ENCODE measurements around the gene TBRG1.

DNA sequence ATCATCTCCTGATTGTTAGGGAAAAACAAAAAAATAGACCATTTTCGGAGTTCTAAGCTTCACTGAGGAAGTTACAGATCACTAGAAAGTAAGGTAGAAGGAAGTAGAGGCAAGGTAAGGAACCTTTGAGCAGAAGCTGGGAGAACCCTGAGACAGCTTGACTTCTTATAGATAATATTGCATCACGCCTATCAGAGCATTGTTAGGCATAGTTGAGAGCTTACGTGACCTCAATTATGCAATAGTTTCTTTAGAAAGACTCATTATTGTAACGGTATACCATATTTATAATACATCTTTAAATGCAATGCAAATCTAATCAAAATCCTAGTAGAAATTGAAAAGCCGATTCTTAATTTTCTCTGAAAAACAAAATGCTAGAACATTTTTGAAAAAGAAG lies 4.9 kb downstream of the TBRG1 start:
- TF ChIP-seq SP1 (IDR thresholded peaks at IDR 0.05), result no peak
- TF ChIP-seq, protein P1, sequence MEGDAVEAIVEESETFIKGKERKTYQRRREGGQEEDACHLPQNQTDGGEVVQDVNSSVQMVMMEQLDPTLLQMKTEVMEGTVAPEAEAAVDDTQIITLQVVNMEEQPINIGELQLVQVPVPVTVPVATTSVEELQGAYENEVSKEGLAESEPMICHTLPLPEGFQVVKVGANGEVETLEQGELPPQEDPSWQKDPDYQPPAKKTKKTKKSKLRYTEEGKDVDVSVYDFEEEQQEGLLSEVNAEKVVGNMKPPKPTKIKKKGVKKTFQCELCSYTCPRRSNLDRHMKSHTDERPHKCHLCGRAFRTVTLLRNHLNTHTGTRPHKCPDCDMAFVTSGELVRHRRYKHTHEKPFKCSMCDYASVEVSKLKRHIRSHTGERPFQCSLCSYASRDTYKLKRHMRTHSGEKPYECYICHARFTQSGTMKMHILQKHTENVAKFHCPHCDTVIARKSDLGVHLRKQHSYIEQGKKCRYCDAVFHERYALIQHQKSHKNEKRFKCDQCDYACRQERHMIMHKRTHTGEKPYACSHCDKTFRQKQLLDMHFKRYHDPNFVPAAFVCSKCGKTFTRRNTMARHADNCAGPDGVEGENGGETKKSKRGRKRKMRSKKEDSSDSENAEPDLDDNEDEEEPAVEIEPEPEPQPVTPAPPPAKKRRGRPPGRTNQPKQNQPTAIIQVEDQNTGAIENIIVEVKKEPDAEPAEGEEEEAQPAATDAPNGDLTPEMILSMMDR (IDR thresholded peaks at IDR 0.05; ENCODE audit: low read depth, low read length, missing input control), result no peak
- TF ChIP-seq, protein P2, sequence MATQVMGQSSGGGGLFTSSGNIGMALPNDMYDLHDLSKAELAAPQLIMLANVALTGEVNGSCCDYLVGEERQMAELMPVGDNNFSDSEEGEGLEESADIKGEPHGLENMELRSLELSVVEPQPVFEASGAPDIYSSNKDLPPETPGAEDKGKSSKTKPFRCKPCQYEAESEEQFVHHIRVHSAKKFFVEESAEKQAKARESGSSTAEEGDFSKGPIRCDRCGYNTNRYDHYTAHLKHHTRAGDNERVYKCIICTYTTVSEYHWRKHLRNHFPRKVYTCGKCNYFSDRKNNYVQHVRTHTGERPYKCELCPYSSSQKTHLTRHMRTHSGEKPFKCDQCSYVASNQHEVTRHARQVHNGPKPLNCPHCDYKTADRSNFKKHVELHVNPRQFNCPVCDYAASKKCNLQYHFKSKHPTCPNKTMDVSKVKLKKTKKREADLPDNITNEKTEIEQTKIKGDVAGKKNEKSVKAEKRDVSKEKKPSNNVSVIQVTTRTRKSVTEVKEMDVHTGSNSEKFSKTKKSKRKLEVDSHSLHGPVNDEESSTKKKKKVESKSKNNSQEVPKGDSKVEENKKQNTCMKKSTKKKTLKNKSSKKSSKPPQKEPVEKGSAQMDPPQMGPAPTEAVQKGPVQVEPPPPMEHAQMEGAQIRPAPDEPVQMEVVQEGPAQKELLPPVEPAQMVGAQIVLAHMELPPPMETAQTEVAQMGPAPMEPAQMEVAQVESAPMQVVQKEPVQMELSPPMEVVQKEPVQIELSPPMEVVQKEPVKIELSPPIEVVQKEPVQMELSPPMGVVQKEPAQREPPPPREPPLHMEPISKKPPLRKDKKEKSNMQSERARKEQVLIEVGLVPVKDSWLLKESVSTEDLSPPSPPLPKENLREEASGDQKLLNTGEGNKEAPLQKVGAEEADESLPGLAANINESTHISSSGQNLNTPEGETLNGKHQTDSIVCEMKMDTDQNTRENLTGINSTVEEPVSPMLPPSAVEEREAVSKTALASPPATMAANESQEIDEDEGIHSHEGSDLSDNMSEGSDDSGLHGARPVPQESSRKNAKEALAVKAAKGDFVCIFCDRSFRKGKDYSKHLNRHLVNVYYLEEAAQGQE (IDR thresholded peaks at IDR 0.05), result no peak
- TF ChIP-seq HNF4A (conservative IDR thresholded peaks at IDR 0.05), result no peak
- TF ChIP-seq RXRA (IDR thresholded peaks at IDR 0.05), result no peak
- TF ChIP-seq JUND (IDR thresholded peaks at IDR 0.05), result no peak
- TF ChIP-seq GABPA (IDR thresholded peaks at IDR 0.05 in 1 of 2, conservative IDR thresholded peaks at IDR 0.05 in 1 of 2), result no peak
- TF ChIP-seq RAD21 (IDR thresholded peaks at IDR 0.05), result no peak
- TF ChIP-seq, protein P3, sequence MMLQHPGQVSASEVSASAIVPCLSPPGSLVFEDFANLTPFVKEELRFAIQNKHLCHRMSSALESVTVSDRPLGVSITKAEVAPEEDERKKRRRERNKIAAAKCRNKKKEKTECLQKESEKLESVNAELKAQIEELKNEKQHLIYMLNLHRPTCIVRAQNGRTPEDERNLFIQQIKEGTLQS (IDR thresholded peaks at IDR 0.05), result no peak
- TF ChIP-seq FOXA2 (IDR thresholded peaks at IDR 0.05), result no peak
